GM12878 (cell line): ENCODE results near the gene CREG2. TPM values are rescaled to one million over a fixed set of nuclear protein-coding genes. Genes with fewer than 3 reads are reported as not detected.

Experiments used
- ATAC-seq: fragments of 200-7000 bp; cut with Tn5 transposase; 3 replicates; pipeline ENCODE4 v1.9.1; 2020; ENCODE audit warnings: mild to moderate bottlenecking, moderate library complexity
- BruUV-seq: library from RNA; stranded (reverse); fragments of 400-500 nt; replicated peaks from 2 replicates; lab custom pipeline; 2021; lab: Mats Ljungman, UMichigan
- CTCF ChIA-PET: fragments of 300-600 bp; sonication (Branson Sonifier 250); formaldehyde crosslinking; extraction: SDS; loops from one replicate; lab custom pipeline; 2021; ENCODE audit warnings: inconsistent platforms; lab: Yijun Ruan, JAX
- POLR2A ChIA-PET: fragments of 350-600 bp; formaldehyde crosslinking; extraction: SDS; loops from one replicate; lab custom pipeline; 2021; ENCODE audit warnings: inconsistent platforms; lab: Charles Lee
- RAD21 ChIA-PET: fragments of 300-600 bp; sonication (Branson Sonifier 250); formaldehyde crosslinking; loops from one replicate; lab custom pipeline; 2023; ENCODE audit warnings: antibody characterized with exemption; ENCODE audit not compliant: unreplicated experiment; lab: Charles Lee
- SMC1A ChIA-PET: fragments of 300-600 bp; sonication (Branson Sonifier 250); formaldehyde crosslinking; loops from one replicate; lab custom pipeline; 2023; ENCODE audit not compliant: unreplicated experiment, uncharacterized antibody; lab: Charles Lee
- DNase-seq: peaks from one replicate; pipeline ENCODE4 v3.0.0-alpha.2; 2011; ENCODE audit warnings: low read depth, low spot score
- FAIRE-seq: peaks from 3 replicates; lab custom pipeline; 2011; peaks lifted over from hg19 to GRCh38; lab: Jason Lieb, UNC
- H2AFZ ChIP-seq: 2 replicates; pipeline ENCODE4 v1.6.0; 2011; ENCODE audit warnings: low read depth, low read length, control low read depth; ENCODE audit not compliant: control insufficient read depth
- H3K27ac ChIP-seq: 2 replicates; pipeline ENCODE4 v1.5.1; 2011; ENCODE audit warnings: control low read depth; ENCODE audit not compliant: control insufficient read depth, insufficient read depth
- H3K27me3 ChIP-seq, 2 experiments: replicated peaks in 1 of 2; 2 replicates each; pipeline versions ENCODE4 v1.6.0 to v1.6.1; 2011; ENCODE audit warnings: low read length in 1 of 2; ENCODE audit not compliant: control insufficient read depth in 2 of 2, insufficient read depth in 2 of 2
- H3K36me3 ChIP-seq, 2 experiments: 2 replicates each; pipeline ENCODE4 v1.5.1; 2011; ENCODE audit warnings: low read length in 1 of 2; ENCODE audit not compliant: control insufficient read depth in 2 of 2, insufficient read depth in 2 of 2
- H3K4me1 ChIP-seq: 2 replicates; pipeline ENCODE4 v1.6.1; 2011; ENCODE audit warnings: mild to moderate bottlenecking, low read length, moderate library complexity, mixed read lengths; ENCODE audit not compliant: control insufficient read depth, insufficient read depth
- H3K4me2 ChIP-seq: 2 replicates; pipeline ENCODE4 v1.6.0; 2011; ENCODE audit warnings: control low read depth; ENCODE audit not compliant: control insufficient read depth, insufficient read depth
- H3K4me3 ChIP-seq: fragments of 200-600 bp; sonication (generic); 2 replicates; pipeline ENCODE4 v1.5.1; 2016
- H3K79me2 ChIP-seq: 2 replicates; pipeline ENCODE4 v1.6.0; 2011; ENCODE audit warnings: low read length; ENCODE audit not compliant: control insufficient read depth, insufficient read depth
- H3K9ac ChIP-seq: 2 replicates; pipeline ENCODE4 v1.8.0; 2011; ENCODE audit warnings: low read length, control low read depth, mixed read lengths; ENCODE audit not compliant: control insufficient read depth, insufficient read depth
- H3K9me3 ChIP-seq: replicated peaks from 3 replicates; pipeline ENCODE4 v1.5.1; 2011; ENCODE audit warnings: mild to moderate bottlenecking, low read length; ENCODE audit not compliant: control insufficient read depth, insufficient read depth
- H4K20me1 ChIP-seq: 2 replicates; pipeline ENCODE4 v1.6.0; 2011; ENCODE audit not compliant: control insufficient read depth, insufficient read depth
- ASH2L ChIP-seq: fragments of 300-600, 200-600 bp; sonication (generic); IDR thresholded peaks from 2 replicates; pipeline ENCODE4 v1.6.1; 2017; ENCODE audit warnings: low read depth, mild to moderate bottlenecking, borderline replicate concordance
- BCL11A ChIP-seq: IDR thresholded peaks from 2 replicates; pipeline ENCODE4 v1.6.1; 2011; ENCODE audit warnings: low read depth, low read length
- BMI1 ChIP-seq: fragments of 450-650 bp; IDR thresholded peaks from 2 replicates; pipeline ENCODE4 v1.6.1; 2016; ENCODE audit warnings: mild to moderate bottlenecking, moderate library complexity, borderline replicate concordance
- CBX5 ChIP-seq: sonication (generic); IDR thresholded peaks from 2 replicates; pipeline ENCODE4 v1.6.1; 2016; ENCODE audit warnings: low read depth, moderate library complexity, mild to moderate bottlenecking, inconsistent platforms
- CHD2 ChIP-seq: IDR thresholded peaks from 2 replicates; pipeline ENCODE4 v1.6.1; 2011; ENCODE audit warnings: low read depth, low read length, improper control_type of control experiment, borderline replicate concordance
- EP300 ChIP-seq, 2 experiments: fragments of 150-350 bp in 1 of 2; IDR thresholded peaks; 2 replicates each; pipeline ENCODE4 v1.6.1; 2011 to 2012; ENCODE audit warnings: low read depth in 2 of 2, low read length in 2 of 2, borderline replicate concordance in 1 of 2, improper control_type of control experiment in 1 of 2, inconsistent platforms in 1 of 2; ENCODE audit not compliant: control insufficient read depth in 1 of 2
- EZH2 ChIP-seq: IDR thresholded peaks from 2 replicates; pipeline ENCODE4 v1.6.1; 2012; ENCODE audit warnings: low read depth, mild to moderate bottlenecking, control low read depth, inconsistent platforms, low read length, borderline replicate concordance; ENCODE audit not compliant: control insufficient read depth
- HDAC2 ChIP-seq: fragments of 200-600 bp; sonication (generic); IDR thresholded peaks from 2 replicates; pipeline ENCODE4 v1.6.1; 2017
- MYB ChIP-seq: fragments of 150-350 bp; IDR thresholded peaks from 2 replicates; pipeline ENCODE4 v1.6.1; 2014; ENCODE audit warnings: mild to moderate bottlenecking, low read depth, low read length, borderline replicate concordance
- NBN ChIP-seq: fragments of 450-650 bp; IDR thresholded peaks from 2 replicates; pipeline ENCODE4 v1.6.1; 2016
- POLR2A ChIP-seq: IDR thresholded peaks from 2 replicates; pipeline ENCODE4 v1.6.1; 2011; ENCODE audit warnings: low read depth, mild to moderate bottlenecking, low read length
- RAD21 ChIP-seq: IDR thresholded peaks from 2 replicates; pipeline ENCODE4 v1.6.1; 2011; ENCODE audit warnings: mild to moderate bottlenecking, low read depth, low read length, moderate library complexity; ENCODE audit not compliant: insufficient read depth
- SKIL ChIP-seq: fragments of 450-650 bp; IDR thresholded peaks from 2 replicates; pipeline ENCODE4 v1.6.1; 2017; ENCODE audit warnings: mild to moderate bottlenecking, low read depth, inconsistent platforms; ENCODE audit not compliant: poor library complexity, severe bottlenecking
- SRF ChIP-seq, 2 experiments: IDR thresholded peaks; 2 replicates each; pipeline ENCODE4 v1.6.1; 2011; ENCODE audit warnings: low read depth in 2 of 2, low read length in 2 of 2, mild to moderate bottlenecking in 1 of 2, moderate library complexity in 1 of 2
- TARDBP ChIP-seq: IDR thresholded peaks from 2 replicates; pipeline ENCODE4 v1.6.1; 2016; ENCODE audit warnings: borderline replicate concordance
- TCF12 ChIP-seq: IDR thresholded peaks from 2 replicates; pipeline ENCODE4 v1.6.1; 2011; ENCODE audit warnings: low read depth, mild to moderate bottlenecking, low read length
- TCF3 ChIP-seq: IDR thresholded peaks from 2 replicates; pipeline ENCODE4 v1.6.1; 2012; ENCODE audit warnings: low read depth, mild to moderate bottlenecking, low read length, borderline replicate concordance; ENCODE audit not compliant: insufficient read depth
- WGBS: methylation state at CpG from one replicate; pipeline ENCODE4 v1.1.6; 2016; ENCODE audit warnings: low lambda C conversion rate; ENCODE audit not compliant: insufficient replicate concordance, insufficient coverage; ENCODE audit errors: missing lambda C conversion rate; 5-methylcytosine and 5-hydroxymethylcytosine counted together
- in situ Hi-C: fragments of 300-500 bp; cut with MboI; formaldehyde crosslinking; loops from 9 replicates; pipeline ENCODE4 v1.14.3; 2018; ENCODE audit warnings: mixed read lengths
- intact Hi-C: fragments of 100-400 bp; cut with micrococcal nuclease; formaldehyde crosslinking; loops from one replicate; pipeline ENCODE4 v1.14.2; 2022; ENCODE audit not compliant: unreplicated experiment
- polyA plus RNA-seq, 11 experiments: library from polyadenylated mRNA; depleted of rRNA in 4 of 11; unstranded in 6 of 11; stranded (reverse) in 5 of 11; fragments of >200 nt; fragmentation: Nextera tagmentation in 4 of 11; fragmentation: Illumina TruSeq in 1 of 11; extraction: Ambion mirVana in 4 of 11; extraction: Trizol in 1 of 11; gene quantifications; 1 replicate in 1 of 11; 2 replicates in 10 of 11; pipeline versions ENCODE4 v1.2.1 to v1.2.3, GENCODE V29; 2011 to 2016; ENCODE audit warnings: inconsistent platforms in 2 of 11, missing spikeins in 2 of 11, low read depth in 1 of 11
- total RNA-seq, 4 experiments: library from RNA; depleted of rRNA in 3 of 4; stranded (reverse); fragments of >200 nt in 3 of 4; fragmentation: Illumina TruSeq in 1 of 4; extraction: Trizol in 1 of 4; gene quantifications; 2 replicates each; pipeline versions ENCODE4 v1.2.1 to v1.2.3, GENCODE V29; 2013 to 2021
- TF ChIP-seq, protein P1 (sequence below): fragments of 450-650 bp; IDR thresholded peaks from 2 replicates; pipeline ENCODE4 v1.6.1; 2016; ENCODE audit warnings: mild to moderate bottlenecking, moderate library complexity, borderline replicate concordance

Gene CREG2
- total and polyA plus RNA-seq, 10 of the 15 experiments (the other 5 are each of a cell fraction or from before 2014, with no cell fraction given): not detected

DNA sequence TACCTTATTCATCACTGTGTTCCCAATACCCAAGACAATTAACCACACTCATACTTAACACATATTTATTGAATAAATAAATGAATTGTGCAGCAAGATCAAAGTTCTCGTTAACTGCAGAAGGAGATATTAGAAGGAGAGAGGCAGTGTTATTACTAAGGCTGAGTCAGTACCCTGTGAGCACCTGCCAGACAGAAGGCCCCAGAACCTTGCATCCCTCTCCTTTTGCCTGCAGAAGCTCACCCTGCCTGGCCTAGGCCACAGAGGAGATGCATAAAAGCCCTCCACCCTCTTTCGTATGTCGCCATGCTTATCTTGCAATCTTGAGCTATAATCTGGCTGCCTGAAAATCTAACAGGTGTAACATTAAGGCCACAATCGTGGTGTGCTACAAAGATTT is 58.3 kb downstream of the CREG2 start:
- Histone ChIP-seq H3K9me3 (peaks cover 2% of the 10 kb centered on the region; the same call in 1 of the 3 replicates), H3K9ac (no peak overlapping the region), H3K4me2 (no peak overlapping the region), H3K79me2 (no peaks in the 10 kb centered on the region), H3K27ac (no peak overlapping the region), H3K27me3 (no peaks in the 10 kb centered on the region; a peak in 1 of 4 replicates), H3K36me3 (no peaks in the 10 kb centered on the region)
- FAIRE-seq: no peak
- BruUV-seq: no TSS peak
- ChIA-PET CTCF (interaction anchor here (3.8 kb wide), 1 partner anchor 13 kb away, joined by 24 read pairs; no protein-coding TSS in a partner anchor), SMC1A (interaction anchor here (1.0 to 1.4 kb wide), 2 partner anchors 13 to 17 kb away, joined by 3 read pairs; no protein-coding TSS in a partner anchor), RAD21 (no interaction called here)
- 83% methylated on average over 4 of the region's 4 CpGs for WGBS
- ATAC-seq: no peak
- no peak for TF ChIP-seq TARDBP
- no peak for TF ChIP-seq NBN
- no peak for TF ChIP-seq EZH2
- no peak for TF ChIP-seq TCF12
- TF ChIP-seq MYB: no peak
- no peak for TF ChIP-seq SKIL
- TF ChIP-seq, protein P1, sequence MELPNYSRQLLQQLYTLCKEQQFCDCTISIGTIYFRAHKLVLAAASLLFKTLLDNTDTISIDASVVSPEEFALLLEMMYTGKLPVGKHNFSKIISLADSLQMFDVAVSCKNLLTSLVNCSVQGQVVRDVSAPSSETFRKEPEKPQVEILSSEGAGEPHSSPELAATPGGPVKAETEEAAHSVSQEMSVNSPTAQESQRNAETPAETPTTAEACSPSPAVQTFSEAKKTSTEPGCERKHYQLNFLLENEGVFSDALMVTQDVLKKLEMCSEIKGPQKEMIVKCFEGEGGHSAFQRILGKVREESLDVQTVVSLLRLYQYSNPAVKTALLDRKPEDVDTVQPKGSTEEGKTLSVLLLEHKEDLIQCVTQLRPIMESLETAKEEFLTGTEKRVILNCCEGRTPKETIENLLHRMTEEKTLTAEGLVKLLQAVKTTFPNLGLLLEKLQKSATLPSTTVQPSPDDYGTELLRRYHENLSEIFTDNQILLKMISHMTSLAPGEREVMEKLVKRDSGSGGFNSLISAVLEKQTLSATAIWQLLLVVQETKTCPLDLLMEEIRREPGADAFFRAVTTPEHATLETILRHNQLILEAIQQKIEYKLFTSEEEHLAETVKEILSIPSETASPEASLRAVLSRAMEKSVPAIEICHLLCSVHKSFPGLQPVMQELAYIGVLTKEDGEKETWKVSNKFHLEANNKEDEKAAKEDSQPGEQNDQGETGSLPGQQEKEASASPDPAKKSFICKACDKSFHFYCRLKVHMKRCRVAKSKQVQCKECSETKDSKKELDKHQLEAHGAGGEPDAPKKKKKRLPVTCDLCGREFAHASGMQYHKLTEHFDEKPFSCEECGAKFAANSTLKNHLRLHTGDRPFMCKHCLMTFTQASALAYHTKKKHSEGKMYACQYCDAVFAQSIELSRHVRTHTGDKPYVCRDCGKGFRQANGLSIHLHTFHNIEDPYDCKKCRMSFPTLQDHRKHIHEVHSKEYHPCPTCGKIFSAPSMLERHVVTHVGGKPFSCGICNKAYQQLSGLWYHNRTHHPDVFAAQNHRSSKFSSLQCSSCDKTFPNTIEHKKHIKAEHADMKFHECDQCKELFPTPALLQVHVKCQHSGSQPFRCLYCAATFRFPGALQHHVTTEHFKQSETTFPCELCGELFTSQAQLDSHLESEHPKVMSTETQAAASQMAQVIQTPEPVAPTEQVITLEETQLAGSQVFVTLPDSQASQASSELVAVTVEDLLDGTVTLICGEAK: no peak
- no peak for TF ChIP-seq BMI1
- TF ChIP-seq RAD21: no peak
- no peak for TF ChIP-seq POLR2A
- no peak for TF ChIP-seq ASH2L
- no peak for TF ChIP-seq EP300 (IDR thresholded peaks at IDR 0.05; ENCODE audit: borderline replicate concordance in 1 of 2, control insufficient read depth in 1 of 2, low read depth in 2 of 2, low read length in 2 of 2)
- TF ChIP-seq CBX5: no peak
- TF ChIP-seq SRF (IDR thresholded peaks at IDR 0.05; ENCODE audit: low read depth in 2 of 2, low read length in 2 of 2): no peak
- TF ChIP-seq HDAC2: no peak
- no peak for TF ChIP-seq CHD2
- no peak for TF ChIP-seq BCL11A
- TF ChIP-seq TCF3: no peak
- TF ChIP-seq, all 136 proteins: peak for 0
- no peaks in the 10 kb centered on the region for H4K20me1 ChIP-seq
- no peak overlapping the region for H2AFZ ChIP-seq
- POLR2A ChIA-PET: no interaction called here
- no peak overlapping the region for H3K4me3 ChIP-seq
- in situ Hi-C loops: no loop called here
- no peaks in the 10 kb centered on the region; the same call in 1 of the 2 replicates for H3K4me1 ChIP-seq
- intact Hi-C loops: no loop called here
- DNase-seq: no peak
